HL-60 (cell line): Measurements from ENCODE around the gene OR2K2.

ENCODE experiments used
- CTCF ChIP-seq: IDR thresholded peaks from one replicate; pipeline ENCODE4 v1.5.1; 2011; ENCODE audit warnings: low read length, control low read depth, inconsistent platforms; ENCODE audit not compliant: insufficient read depth
- SPI1 ChIP-seq: IDR thresholded peaks from 2 replicates; pipeline ENCODE4 v1.6.1; 2012; ENCODE audit warnings: low read depth, mild to moderate bottlenecking, borderline replicate concordance

GRCh38 chr9:111301195-111301594 lies 28.8 kb downstream of the OR2K2 start:
- TF ChIP-seq CTCF = no peak
- TF ChIP-seq SPI1 = no peak
